Measurements from ENCODE around the gene AHDC1.

- TF ChIP-seq, protein P1, sequence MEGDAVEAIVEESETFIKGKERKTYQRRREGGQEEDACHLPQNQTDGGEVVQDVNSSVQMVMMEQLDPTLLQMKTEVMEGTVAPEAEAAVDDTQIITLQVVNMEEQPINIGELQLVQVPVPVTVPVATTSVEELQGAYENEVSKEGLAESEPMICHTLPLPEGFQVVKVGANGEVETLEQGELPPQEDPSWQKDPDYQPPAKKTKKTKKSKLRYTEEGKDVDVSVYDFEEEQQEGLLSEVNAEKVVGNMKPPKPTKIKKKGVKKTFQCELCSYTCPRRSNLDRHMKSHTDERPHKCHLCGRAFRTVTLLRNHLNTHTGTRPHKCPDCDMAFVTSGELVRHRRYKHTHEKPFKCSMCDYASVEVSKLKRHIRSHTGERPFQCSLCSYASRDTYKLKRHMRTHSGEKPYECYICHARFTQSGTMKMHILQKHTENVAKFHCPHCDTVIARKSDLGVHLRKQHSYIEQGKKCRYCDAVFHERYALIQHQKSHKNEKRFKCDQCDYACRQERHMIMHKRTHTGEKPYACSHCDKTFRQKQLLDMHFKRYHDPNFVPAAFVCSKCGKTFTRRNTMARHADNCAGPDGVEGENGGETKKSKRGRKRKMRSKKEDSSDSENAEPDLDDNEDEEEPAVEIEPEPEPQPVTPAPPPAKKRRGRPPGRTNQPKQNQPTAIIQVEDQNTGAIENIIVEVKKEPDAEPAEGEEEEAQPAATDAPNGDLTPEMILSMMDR (conservative IDR thresholded peaks at IDR 0.05; ENCODE audit: low read length): no peak
- TF ChIP-seq EZH2phosphoT487 (IDR thresholded peaks at IDR 0.05; ENCODE audit: borderline replicate concordance, low read depth, low read length): no peak
Measured at GRCh38 chr1:27542463-27543273, 61.3 kb downstream of the AHDC1 start.
